ENCODE results near the gene HOXD12.

Gene HOXD12

GRCh38 chr2:176136374-176137251 is 37.0 kb downstream of the HOXD12 start:
- Histone ChIP-seq H3K27me3 (peaks cover 91 to 99% (median 94%) of the 10 kb centered on the region in 11 experiments), H3K27ac (no peak overlapping the region), H3K4me1 (peaks cover 6 to 16% (median 13%) of the 10 kb centered on the region in 10 experiments; a peak in 17 of 20 replicates), H3K9ac (no peak overlapping the region), H3K36me3 (no peaks in the 10 kb centered on the region), H3K9me3 (replicated peaks in 1 of 11) (peaks cover 10 to 39% (median 25%) of the 10 kb centered on the region in 11 experiments; a peak in 20 of 22 replicates), H3K4me3 (no peak overlapping the region), H3K4me2 (peak overlapping the region; percentile 21 to 61 (median 51); a peak in 20 of 22 replicates), H4K20me1 (peaks cover 0 to 17% (median 6%) of the 10 kb centered on the region in 11 experiments; a peak in 4 of 22 replicates)
- no peak for TF ChIP-seq Cebpa-rat (IDR thresholded peaks at IDR 0.05)

- no peak overlapping the region for H3K9ac ChIP-seq
- no peak overlapping the region for H3K27ac ChIP-seq
- H4K20me1 ChIP-seq = peaks cover 0 to 14% (median 6%) of the 10 kb centered on the region in 11 experiments; a peak in 4 of 22 replicates
- peaks cover 85 to 95% (median 88%) of the 10 kb centered on the region in 11 experiments for H3K27me3 ChIP-seq
- peaks cover 6 to 16% (median 13%) of the 10 kb centered on the region in 10 experiments; a peak in 17 of 20 replicates for H3K4me1 ChIP-seq
- H3K9me3 ChIP-seq (replicated peaks in 1 of 11) = peaks cover 10 to 39% (median 25%) of the 10 kb centered on the region in 11 experiments; a peak in 20 of 22 replicates
- H3K4me3 ChIP-seq = no peak overlapping the region
- H3K36me3 ChIP-seq = no peaks in the 10 kb centered on the region
- TF ChIP-seq Cebpa-rat (IDR thresholded peaks at IDR 0.05) = no peak
- no peak overlapping the region for H3K4me2 ChIP-seq
Measured at GRCh38 chr2:176137252-176137580, 37.6 kb downstream of the HOXD12 start.

- Histone ChIP-seq H3K9me3 (replicated peaks in 1 of 11) (peaks cover 10 to 39% (median 25%) of the 10 kb centered on the region in 11 experiments; a peak in 20 of 22 replicates), H3K27me3 (peaks cover 78 to 93% (median 82%) of the 10 kb centered on the region in 11 experiments), H3K4me1 (peaks cover 6 to 16% (median 13%) of the 10 kb centered on the region in 10 experiments; a peak in 17 of 20 replicates), H4K20me1 (peaks cover 0 to 10% (median 0%) of the 10 kb centered on the region in 11 experiments; a peak in 4 of 22 replicates), H3K4me2 (no peak overlapping the region), H3K4me3 (no peak overlapping the region), H3K36me3 (no peaks in the 10 kb centered on the region), H3K27ac (no peak overlapping the region), H3K9ac (no peak overlapping the region)
- TF ChIP-seq Cebpa-rat (IDR thresholded peaks at IDR 0.05) = no peak
Measured at GRCh38 chr2:176137906-176138305, 38.3 kb downstream of the HOXD12 start.

- peaks cover 72 to 93% (median 76%) of the 10 kb centered on the region in 11 experiments for H3K27me3 ChIP-seq
- no peak overlapping the region for H3K4me2 ChIP-seq
Measured at GRCh38 chr2:176138526-176138922, 38.9 kb downstream of the HOXD12 start.

GRCh38 chr2:176138923-176139660 is 39.5 kb downstream of the HOXD12 start:
- H3K4me3 ChIP-seq = no peak overlapping the region
- no peak overlapping the region for H3K27ac ChIP-seq
- peaks cover 67 to 91% (median 70%) of the 10 kb centered on the region in 11 experiments for H3K27me3 ChIP-seq
- TF ChIP-seq Cebpa-rat (IDR thresholded peaks at IDR 0.05) = no peak
- peaks cover 6 to 16% (median 13%) of the 10 kb centered on the region in 10 experiments; a peak in 17 of 20 replicates for H3K4me1 ChIP-seq
- H3K9me3 ChIP-seq (replicated peaks in 1 of 11) = peaks cover 10 to 39% (median 25%) of the 10 kb centered on the region in 11 experiments; a peak in 20 of 22 replicates
- H3K9ac ChIP-seq = no peak overlapping the region
- no peaks in the 10 kb centered on the region for H3K36me3 ChIP-seq
- peaks cover 0 to 5% (median 0%) of the 10 kb centered on the region in 11 experiments; a peak in 3 of 22 replicates for H4K20me1 ChIP-seq
- H3K4me2 ChIP-seq = no peak overlapping the region

More at GRCh38 chr2:176138526-176138922, 38.9 kb downstream of the HOXD12 start:
- Histone ChIP-seq H3K4me1 (peaks cover 6 to 16% (median 13%) of the 10 kb centered on the region in 10 experiments; a peak in 17 of 20 replicates), H3K9ac (no peak overlapping the region), H4K20me1 (peaks cover 0 to 10% (median 0%) of the 10 kb centered on the region in 11 experiments; a peak in 3 of 22 replicates), H3K9me3 (replicated peaks in 1 of 11) (peaks cover 10 to 39% (median 25%) of the 10 kb centered on the region in 11 experiments; a peak in 20 of 22 replicates), H3K4me3 (no peak overlapping the region), H3K27ac (no peak overlapping the region), H3K36me3 (no peaks in the 10 kb centered on the region)
- no peak for TF ChIP-seq Cebpa-rat (IDR thresholded peaks at IDR 0.05)

- Histone ChIP-seq H3K4me3 (peak overlapping the region in 1 of 10 experiments; percentile 40; a peak in 1 of 20 replicates), H3K4me2 (peak overlapping the region in 6 of 11 experiments; percentile 33 to 60 (median 39); a peak in 7 of 22 replicates), H3K36me3 (no peaks in the 10 kb centered on the region), H3K9me3 (replicated peaks in 1 of 11) (peaks cover 10 to 39% (median 25%) of the 10 kb centered on the region in 11 experiments; a peak in 20 of 22 replicates), H3K27ac (no peak overlapping the region), H3K4me1 (peaks cover 6 to 16% (median 13%) of the 10 kb centered on the region in 10 experiments; a peak in 17 of 20 replicates), H3K27me3 (peaks cover 59 to 86% (median 62%) of the 10 kb centered on the region in 11 experiments), H3K9ac (no peak overlapping the region), H4K20me1 (no peaks in the 10 kb centered on the region; a peak in 1 of 22 replicates)
- TF ChIP-seq Cebpa-rat (IDR thresholded peaks at IDR 0.05) = no peak
Measured at GRCh38 chr2:176139661-176140512, 40.3 kb downstream of the HOXD12 start.

- TF ChIP-seq Cebpa-rat (IDR thresholded peaks at IDR 0.05) = no peak
- H3K27me3 ChIP-seq = peaks cover 50 to 86% (median 62%) of the 10 kb centered on the region in 11 experiments
- peaks cover 10 to 39% (median 25%) of the 10 kb centered on the region in 11 experiments; a peak in 20 of 22 replicates for H3K9me3 ChIP-seq (replicated peaks in 1 of 11)
- H3K4me3 ChIP-seq = peak overlapping the region in 2 of 10 experiments; percentile 36 to 40; a peak in 3 of 20 replicates
- no peaks in the 10 kb centered on the region for H3K36me3 ChIP-seq
- peak overlapping the region in 8 of 11 experiments; percentile 18 to 60 (median 35); a peak in 11 of 22 replicates for H3K4me2 ChIP-seq
- H3K4me1 ChIP-seq = peaks cover 6 to 12% (median 11%) of the 10 kb centered on the region in 10 experiments; a peak in 17 of 20 replicates
- no peaks in the 10 kb centered on the region for H4K20me1 ChIP-seq
- H3K9ac ChIP-seq = no peak overlapping the region
- no peak overlapping the region for H3K27ac ChIP-seq
Measured at GRCh38 chr2:176140513-176141317, 41.1 kb downstream of the HOXD12 start.
